ENCODE data around the gene KCNJ5. TPM values are rescaled to one million over a fixed set of nuclear protein-coding genes. Genes with fewer than 3 reads are reported as not detected.

KCNJ5 gene
- total RNA-seq, 1 experiment from 2014 or later: 0.11 TPM

GRCh38 chr11:128940603-128941002 lies 49.4 kb downstream of the KCNJ5 start:
- Histone ChIP-seq H2BK5ac (ENCODE audit: insufficient read length, low read length) (no peak overlapping the region), H3K9me3 (ENCODE audit: control insufficient read depth, low read depth, low read length) (no peaks in the 10 kb centered on the region), H3K56ac (ENCODE audit: insufficient read length, low read depth, low read length) (no peak overlapping the region), H3K23ac (ENCODE audit: insufficient read length, low read depth, low read length) (no peak overlapping the region), H2BK20ac (ENCODE audit: low read depth, low read length, poor library complexity, severe bottlenecking) (no peak overlapping the region), H2BK12ac (ENCODE audit: insufficient read length, low read depth, low read length) (no peak overlapping the region), H4K8ac (replicated peaks; ENCODE audit: insufficient read length, low read depth, low read length) (no peak overlapping the region), H3K18ac (ENCODE audit: insufficient read length, low read depth, low read length) (peak overlapping the region; percentile 46), H4K91ac (ENCODE audit: insufficient read length, low read depth, low read length) (no peak overlapping the region), H3T11ph (ENCODE audit: low read length) (no peak overlapping the region), H3K9ac (ENCODE audit: extremely low read depth, insufficient read length, low read length) (no peak overlapping the region), H3K4ac (ENCODE audit: low read depth, low read length) (no peak overlapping the region), H2AFZ (ENCODE audit: low read length) (no peak overlapping the region), H3K14ac (ENCODE audit: insufficient read depth, low read length) (peak overlapping the region; percentile 35; the same call in 1 of the 2 replicates), H2AK5ac (ENCODE audit: insufficient read length, low read length) (no peak overlapping the region), H3K23me2 (ENCODE audit: insufficient read length, low read depth, low read length, poor library complexity, severe bottlenecking) (no peaks in the 10 kb centered on the region), H3K27ac (ENCODE audit: insufficient read length, low read depth, low read length) (no peak overlapping the region), H4K5ac (ENCODE audit: insufficient read length, low read depth, low read length) (no peak overlapping the region), H2BK15ac (ENCODE audit: low read depth, low read length) (no peak overlapping the region), H3K4me1 (ENCODE audit: insufficient read depth, low read length) (no peaks in the 10 kb centered on the region; the same call in 1 of the 2 replicates), H4K20me1 (ENCODE audit: control insufficient read depth, insufficient read depth, insufficient read length) (no peaks in the 10 kb centered on the region), H3K27me3 (ENCODE audit: insufficient read depth, low read length) (peaks cover 2% of the 10 kb centered on the region; the same call in 1 of the 2 replicates), H3K79me2 (ENCODE audit: insufficient read depth, low read length) (no peaks in the 10 kb centered on the region), H3K79me1 (ENCODE audit: insufficient read depth, low read depth, low read length, poor library complexity, severe bottlenecking) (no peaks in the 10 kb centered on the region), H3K4me2 (ENCODE audit: insufficient read depth, insufficient read length, low read length) (no peak overlapping the region), H2BK120ac (ENCODE audit: low read depth, low read length, poor library complexity, severe bottlenecking) (no peak overlapping the region)
- no peaks in the 10 kb centered on the region for H3K36me3 Mint-ChIP-seq (ENCODE audit: insufficient read depth in 1 of 3, low read depth in 3 of 3)
- DNase-seq: no peak
- H3K4me3 Mint-ChIP-seq: no peak overlapping the region
- H3K4me1 Mint-ChIP-seq: peaks cover 24 to 28% of the 10 kb centered on the region in 2 experiments
- H3K9me3 Mint-ChIP-seq: no peaks in the 10 kb centered on the region; a peak in 1 of 5 replicates
- WGBS (ENCODE audit: extremely low coverage, insufficient read length, low lambda C conversion rate): no CpG with 5 or more reads among the region's 15 CpGs
- H3K27ac Mint-ChIP-seq: no peak overlapping the region; a peak in 1 of 7 replicates
- H3K27me3 Mint-ChIP-seq (ENCODE audit: low read depth): peaks cover 30% of the 10 kb centered on the region
- TF ChIP-seq CTCF (conservative IDR thresholded peaks at IDR 0.05): no peak

Measured in H9 (cell line).